Peyer's patch (tissue), 4 donors: Measurements from ENCODE around the gene KCNQ1.

Experiments
- POLR2A ChIP-seq, 2 donors: fragments of 450-650 bp; IDR thresholded peaks; one replicate each; pipeline ENCODE4 v1.5.1; 2017; ENCODE audit warnings: antibody characterized with exemption in 2 of 2, mild to moderate bottlenecking in 2 of 2, moderate library complexity in 2 of 2
- TF ChIP-seq, protein P1 (sequence below), 6 experiments: fragments of 450-650 bp in 4 of 6; fragments of 200-600 bp in 2 of 6; sonication (generic) in 1 of 6; IDR thresholded peaks; one replicate each; pipeline ENCODE4 v1.5.1; 2017 to 2019; ENCODE audit warnings: antibody characterized with exemption in 6 of 6, mild to moderate bottlenecking in 3 of 6, moderate library complexity in 1 of 6

DNA sequence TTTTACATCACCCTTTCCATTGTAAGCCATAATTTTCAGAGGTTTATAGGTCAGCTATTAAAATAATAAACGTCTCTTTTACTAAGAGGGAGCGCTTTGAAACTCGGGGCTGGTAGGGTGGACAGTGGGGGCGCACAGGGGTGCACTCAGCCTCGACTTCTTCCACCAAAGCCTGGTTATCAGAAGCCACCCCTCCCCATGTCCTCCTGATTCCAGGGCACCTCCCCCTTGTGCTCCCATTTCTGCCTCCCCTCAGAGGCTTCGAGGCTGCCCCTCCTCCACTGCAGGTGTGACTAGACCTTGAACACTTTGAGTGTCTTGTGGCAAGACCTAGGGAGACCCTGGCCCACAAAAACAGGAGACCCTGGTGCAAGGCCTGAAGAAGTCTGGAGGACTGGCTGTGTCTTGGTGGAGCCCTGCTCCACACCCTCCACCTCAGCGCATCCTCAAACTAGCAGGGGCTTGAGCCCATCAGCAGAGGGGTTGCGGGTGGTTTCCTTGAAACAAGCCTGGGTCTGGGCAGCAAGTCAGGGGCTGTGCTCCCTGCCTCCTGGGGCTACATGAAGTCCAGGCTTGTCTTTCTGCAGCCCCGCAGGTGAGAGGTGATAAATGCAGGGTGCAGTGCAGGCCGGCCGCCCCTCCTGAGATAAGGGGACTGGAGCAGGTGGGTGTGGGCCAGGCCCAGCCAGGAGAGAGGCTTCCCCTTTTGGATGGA is 437.7 kb downstream of the KCNQ1 start:
- TF ChIP-seq, protein P1, sequence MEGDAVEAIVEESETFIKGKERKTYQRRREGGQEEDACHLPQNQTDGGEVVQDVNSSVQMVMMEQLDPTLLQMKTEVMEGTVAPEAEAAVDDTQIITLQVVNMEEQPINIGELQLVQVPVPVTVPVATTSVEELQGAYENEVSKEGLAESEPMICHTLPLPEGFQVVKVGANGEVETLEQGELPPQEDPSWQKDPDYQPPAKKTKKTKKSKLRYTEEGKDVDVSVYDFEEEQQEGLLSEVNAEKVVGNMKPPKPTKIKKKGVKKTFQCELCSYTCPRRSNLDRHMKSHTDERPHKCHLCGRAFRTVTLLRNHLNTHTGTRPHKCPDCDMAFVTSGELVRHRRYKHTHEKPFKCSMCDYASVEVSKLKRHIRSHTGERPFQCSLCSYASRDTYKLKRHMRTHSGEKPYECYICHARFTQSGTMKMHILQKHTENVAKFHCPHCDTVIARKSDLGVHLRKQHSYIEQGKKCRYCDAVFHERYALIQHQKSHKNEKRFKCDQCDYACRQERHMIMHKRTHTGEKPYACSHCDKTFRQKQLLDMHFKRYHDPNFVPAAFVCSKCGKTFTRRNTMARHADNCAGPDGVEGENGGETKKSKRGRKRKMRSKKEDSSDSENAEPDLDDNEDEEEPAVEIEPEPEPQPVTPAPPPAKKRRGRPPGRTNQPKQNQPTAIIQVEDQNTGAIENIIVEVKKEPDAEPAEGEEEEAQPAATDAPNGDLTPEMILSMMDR (IDR thresholded peaks at IDR 0.05): no peak
- TF ChIP-seq POLR2A (IDR thresholded peaks at IDR 0.05): no peak
